IPS DF 4.7 (cell line): ENCODE results near the gene VPS9D1.

Source experiments
- DNase-seq: peaks from one replicate; pipeline ENCODE4 v3.0.0-alpha.2; 2013; ENCODE audit warnings: low spot score; ENCODE audit errors: extremely low read depth

The VPS9D1 gene

DNA sequence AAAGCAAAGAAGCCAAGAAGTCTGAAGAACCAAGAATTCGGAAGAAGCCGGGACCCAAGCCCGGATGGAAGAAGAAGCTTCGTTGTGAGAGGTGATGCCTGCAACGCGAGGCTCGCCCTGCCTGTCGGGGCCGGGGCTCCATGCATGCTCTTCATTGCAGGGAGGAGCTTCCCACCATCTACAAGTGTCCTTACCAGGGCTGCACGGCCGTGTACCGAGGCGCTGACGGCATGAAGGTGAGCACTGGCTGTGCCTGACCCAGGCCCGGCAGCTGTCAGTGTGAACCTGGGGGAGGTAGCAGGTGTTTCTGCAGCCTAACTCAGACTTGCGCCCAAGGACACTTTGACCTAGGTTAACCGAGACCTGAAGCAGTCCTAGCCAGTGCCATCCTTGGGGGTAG lies 12.6 kb upstream of the VPS9D1 start:
- DNase-seq: no peak

DNA sequence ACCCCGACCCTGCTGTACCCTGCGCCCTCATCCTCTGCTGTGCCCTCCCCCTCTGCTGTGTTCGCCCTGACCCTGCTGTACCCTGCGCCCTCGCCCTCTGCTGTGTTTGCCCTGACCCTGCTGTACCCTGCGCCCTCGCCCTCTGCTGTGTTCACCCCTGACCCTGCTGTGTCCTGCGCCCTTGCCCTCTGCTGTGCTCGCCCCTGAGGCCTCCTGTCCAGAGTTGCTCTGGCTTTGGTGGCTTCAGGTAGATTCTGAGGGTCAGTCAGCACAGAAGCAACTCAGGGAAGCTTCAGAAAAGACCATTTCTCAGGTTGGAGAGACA lies 12.2 kb upstream of the VPS9D1 start:
- DNase-seq: no peak

DNA sequence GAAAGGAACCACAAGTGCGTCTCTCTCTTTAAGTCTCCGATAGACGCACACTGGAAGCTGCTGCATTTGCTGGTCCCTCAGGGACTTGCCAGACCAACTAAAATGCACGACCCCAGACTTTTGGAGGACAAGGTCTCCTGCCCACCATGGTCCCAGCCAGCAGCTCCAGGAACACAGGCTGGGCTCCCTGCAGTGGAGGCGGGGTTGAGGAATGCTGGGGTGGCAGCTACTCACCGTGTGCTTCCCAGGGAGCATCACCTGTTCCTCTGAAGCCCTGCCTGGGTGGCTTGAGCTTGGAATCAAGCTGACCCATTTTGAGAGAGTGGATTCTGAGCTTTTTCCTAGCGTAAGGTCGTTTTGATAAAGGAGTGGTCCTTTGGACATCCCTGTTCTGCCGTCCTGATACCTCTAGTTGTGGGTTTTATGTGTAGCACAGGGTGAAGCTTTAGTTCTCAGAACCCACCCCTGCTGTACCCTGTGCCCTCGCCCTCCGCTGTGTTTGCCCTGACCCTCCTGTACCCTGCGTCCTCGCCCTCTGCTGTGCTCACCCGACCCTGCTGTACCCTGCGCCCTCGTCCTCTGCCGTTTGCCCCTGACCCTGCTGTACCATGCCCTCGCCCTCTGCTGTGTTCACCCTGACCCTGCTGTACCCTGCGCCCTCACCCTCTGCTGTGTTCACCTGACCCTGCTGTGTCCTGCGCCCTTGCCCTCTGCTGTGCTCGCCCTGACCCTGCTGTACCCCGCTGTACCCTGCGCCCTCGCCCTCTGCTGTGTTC lies 11.6 kb upstream of the VPS9D1 start:
- DNase-seq: no peak

DNA sequence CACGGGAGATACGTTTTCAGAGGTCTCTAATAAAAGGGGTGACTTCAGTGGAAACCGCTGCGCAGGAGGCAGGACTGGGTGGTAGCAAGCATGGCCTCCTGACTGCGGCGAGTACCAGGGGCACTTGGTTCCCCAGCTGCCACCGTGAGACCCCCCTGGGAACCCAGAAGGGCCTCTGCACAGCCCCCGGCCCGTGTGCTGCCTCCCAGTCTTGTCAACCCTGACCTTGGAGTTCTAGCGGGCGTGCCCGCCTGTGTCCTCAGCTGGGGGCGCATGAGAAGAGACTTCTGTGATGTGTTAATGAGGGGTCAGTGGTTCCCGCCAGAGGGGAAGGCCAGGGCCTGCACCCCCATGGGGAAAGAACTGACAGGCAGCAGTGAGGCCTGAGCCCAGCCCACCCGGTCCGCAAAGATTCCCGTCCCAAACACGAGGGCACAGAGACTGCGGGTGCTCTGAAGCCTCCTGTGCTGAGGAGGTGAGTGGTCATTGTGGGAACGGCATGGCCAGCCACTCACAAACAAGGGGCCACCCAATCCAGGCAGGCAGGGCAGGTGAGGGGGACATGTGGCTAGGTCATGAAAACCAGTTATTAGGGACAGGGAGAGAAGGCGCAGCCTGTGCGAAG lies 10.0 kb upstream of the VPS9D1 start:
- no peak for DNase-seq

DNA sequence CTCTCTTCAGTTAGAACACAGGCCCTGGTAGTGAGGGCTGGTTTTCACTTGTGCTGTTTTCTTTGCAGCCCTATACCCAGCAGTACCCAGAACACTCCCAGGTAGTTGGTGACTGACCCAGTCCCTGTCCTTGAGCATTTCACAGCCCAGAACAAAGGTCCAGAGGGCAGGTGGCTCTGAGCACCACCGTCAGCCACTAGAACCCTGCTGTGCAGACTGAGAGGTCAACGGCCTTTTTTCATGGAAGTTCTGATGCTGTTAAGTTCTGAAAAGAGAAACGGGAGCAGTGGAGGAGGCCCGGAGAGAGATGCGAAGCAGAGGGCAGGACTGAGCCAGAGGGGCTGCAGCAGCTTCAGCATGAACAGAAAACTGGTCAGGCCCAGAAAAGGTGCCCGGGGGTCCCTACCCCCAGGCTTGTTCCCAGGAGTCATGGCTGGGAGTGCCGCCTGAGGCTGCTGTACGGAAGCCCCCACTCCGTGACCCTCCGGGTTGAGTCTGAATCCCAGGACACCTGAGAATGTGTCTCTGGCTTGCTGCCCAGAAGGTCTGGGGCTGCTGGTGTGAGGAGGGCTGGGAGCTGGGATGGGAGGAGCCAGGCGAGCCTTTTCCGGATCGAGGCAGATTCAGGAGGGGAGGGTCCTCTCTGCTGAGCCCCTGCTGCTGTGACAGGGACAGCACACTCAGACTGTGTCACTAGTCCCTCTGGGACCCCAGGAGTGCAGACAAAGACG lies 9.3 kb upstream of the VPS9D1 start:
- no peak for DNase-seq

DNA sequence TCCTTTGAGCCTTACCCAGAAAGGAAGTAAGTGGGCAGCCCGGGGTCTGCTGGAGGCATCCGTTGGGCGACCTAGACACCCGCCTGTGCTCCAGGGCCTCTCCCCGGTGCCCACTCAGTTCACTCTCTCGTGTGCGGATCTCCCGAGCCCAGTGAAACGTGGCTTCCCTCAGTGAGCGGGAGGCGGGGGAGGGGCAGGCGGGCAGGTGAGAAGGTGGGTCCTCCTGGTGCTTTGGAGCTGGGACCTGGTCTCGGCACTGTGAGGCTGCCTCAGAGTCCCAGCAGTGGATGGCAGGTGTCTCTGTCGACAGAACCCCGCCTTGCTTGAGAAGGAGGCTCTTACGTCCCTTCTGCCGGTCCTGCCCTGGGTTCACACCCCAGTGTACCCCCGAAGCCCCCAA lies 8.6 kb upstream of the VPS9D1 start:
- no peak for DNase-seq

DNA sequence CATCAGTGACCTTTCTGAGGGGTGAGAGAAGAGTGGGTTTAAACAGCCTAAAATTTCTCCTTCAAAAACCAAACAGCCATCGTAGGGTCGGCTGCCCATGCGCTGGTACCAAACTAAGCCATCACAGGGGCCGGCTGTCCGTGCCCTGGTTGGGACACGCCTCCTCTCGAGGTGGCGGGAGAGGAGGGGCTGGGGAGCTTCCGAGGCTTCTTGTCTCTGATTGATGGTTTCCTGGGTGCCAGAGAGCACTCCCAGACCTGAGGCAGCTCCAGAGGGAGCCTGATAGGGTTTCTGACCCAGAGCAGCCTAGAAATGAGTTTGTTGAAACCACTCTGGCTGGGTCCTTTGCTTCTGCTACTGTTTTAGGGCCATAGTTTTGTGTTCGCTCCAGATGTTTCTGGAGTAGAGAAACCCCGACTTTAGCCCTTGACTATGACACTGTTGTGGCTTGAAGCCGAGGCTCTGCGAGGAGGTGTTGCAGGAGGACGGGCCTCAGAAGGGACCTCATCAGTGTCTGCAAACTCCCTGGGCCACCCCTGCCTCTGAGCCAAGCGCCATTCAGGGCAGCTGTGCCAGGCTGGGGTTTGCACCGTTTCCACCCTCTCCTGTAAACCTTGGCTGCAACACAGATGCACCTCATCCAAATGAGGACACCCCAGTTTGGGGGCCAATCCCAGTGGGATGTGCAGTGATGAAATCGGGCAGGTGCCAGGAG lies 6.9 kb upstream of the VPS9D1 start:
- no peak for DNase-seq

DNA sequence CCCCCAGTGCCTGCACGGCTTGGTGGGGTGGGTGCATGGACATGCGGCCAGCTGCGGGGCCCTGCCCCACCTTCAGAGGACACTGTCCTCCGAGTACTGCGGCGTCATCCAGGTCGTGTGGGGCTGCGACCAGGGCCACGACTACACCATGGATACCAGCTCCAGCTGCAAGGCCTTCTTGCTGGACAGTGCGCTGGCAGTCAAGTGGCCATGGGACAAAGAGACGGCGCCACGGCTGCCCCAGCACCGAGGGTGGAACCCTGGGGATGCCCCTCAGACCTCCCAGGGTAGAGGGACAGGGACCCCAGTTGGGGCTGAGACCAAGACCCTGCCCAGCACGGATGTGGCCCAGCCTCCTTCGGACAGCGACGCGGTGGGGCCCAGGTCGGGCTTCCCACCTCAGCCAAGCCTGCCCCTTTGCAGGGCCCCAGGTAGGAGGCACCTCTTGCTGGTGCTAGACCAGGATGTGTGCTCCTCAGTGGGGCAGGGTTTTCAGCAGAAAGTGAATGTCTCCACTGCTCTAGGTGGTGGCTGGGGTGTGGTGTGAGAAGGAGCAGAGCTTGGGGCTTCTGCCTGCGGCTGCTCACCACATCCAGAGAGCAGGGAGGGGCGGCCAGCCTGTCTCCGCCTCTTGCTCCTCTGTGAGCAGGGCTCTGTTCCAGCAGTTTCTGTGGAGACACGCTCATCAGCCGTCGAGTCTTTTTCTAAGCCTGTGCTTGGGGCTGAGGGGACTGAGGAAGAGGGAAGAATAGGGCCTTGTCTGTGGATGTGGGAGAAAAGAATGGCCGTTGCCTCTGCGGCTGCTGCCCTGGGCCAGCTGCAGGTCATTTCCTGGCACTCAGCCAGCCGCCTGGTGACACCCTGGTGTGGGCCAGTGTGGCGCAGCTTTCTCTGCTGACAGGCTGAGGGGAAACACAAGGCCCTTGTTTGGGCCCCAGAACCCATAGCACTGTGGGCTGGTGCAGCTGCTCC lies 2.9 kb upstream of the VPS9D1 start:
- DNase-seq: no peak

DNA sequence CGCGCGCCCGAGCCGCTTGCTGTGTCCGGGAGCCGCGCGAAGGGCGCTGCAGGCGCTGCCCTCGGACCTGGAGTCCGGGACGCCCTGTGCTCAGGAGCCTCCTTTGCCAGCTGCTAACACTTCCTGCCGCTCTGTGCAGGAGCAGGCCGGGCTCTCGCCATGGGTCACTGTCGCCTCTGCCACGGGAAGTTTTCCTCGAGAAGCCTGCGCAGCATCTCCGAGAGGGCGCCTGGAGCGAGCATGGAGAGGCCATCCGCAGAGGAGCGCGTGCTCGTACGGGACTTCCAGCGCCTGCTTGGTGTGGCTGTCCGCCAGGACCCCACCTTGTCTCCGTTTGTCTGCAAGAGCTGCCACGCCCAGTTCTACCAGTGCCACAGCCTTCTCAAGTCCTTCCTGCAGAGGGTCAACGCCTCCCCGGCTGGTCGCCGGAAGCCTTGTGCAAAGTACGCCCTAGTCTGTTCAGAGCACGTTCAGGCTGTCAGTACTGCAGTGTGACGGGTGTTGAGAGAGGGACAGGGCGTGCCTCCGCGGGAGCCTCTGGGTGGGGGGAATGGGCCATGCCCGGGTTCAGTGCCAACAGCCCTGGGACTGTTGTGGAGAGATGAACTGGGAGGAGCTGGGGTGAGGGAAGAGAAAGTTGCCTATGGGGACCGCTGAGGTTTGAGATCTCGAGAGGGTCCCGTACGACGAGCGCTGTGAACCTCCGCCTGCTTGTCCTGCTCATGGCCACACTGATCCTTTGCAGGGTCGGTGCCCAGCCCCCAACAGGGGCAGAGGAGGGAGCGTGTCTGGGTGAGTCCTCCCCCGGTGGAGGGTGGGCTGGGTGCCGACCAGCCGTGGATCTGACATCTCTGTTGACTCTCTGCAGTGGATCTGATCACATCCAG lies 1.9 kb upstream of the VPS9D1 start:
- DNase-seq: no peak

DNA sequence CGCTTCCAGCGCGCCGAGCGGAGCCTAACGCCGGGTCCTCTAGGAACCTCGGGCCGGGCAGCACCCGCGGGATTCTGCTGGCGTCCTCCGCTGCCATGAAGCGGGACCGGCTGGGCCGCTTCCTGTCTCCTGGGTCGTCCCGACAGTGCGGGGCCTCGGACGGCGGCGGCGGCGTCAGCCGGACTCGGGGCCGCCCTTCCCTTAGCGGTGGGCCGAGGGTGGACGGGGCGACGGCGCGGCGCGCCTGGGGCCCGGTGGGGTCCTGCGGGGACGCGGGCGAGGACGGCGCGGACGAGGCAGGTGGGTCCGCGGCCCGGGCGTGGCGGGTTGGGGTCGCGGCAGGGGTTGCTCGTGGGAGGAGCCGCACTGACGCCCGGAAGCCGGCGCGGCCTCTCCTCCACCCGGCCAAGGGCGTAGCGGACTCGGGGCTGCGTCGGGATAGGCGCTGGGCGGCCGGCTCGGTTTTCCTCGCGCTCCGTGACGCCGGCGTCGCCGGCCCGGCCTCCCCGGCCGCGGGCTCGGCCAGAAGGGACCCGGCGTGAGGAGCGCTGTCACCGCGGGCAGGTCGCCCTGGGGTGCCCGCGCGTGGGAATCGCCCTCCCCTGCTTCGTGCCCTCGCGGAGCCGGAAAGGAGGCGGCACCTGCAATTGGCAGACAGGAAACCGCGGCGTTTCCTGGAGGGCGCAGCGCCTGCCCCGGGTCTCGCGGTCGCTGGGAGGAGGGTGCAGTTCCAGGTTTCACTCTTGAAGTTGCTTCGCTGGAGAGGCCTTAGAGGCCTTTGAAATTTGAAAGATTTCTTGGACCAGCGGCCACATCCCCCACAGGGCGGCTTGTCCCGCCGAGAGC lies 1.1 kb upstream of the VPS9D1 start:
- DNase-seq: no peak

DNA sequence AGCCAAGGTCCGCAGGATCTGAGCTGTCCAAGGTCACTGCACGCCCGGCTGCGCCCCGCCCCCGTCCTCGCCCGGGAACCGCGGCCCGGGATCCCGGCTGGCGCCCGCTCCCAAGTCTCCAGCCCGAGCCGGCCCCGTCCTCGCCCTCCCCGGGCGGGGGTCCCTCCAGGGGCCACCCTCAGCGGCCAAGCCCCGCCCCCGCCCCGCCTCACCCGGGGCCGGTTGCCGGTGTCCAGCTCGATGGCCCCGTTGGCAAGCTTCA lies 216 bp downstream of the VPS9D1 start:
- DNase-seq: no peak

DNA sequence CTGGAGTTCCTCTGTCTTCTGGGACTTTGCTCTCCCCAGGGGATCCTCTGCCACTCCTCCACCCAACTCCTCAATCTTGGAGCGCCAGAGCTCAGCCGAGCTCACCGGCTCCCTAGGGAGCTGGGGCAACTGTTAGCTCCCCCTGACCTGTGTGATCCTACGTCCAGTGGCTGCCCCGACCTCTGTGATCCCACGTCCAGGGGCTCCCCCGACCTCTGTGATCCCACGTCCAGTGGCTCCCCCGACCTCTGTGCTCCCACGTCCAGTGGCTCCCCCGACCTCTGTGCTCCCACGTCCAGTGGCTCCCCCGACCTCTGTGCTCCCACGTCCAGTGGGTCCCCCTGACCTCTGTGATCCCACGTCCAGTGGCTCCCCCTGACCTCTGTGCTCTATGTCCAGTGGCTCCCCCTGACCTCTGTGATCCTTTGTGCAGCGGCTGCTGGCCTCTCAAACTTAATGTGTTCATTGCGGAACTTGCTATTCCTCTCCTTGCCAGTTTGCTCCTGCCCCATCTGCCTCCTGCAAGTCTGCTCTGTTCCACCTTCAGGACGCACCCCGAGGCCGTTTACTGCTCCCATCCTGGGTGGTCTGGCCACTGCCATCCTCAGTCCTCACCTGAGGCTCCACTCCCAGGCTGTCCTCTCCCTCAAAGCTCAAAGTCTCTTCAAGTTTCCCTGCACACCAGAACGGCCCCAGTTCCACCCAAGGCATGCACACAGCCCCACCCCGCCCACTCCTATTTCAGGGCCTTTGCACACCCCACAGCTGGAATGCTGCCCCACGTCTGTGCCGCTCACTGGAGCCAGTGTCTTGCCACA lies 2.8 kb downstream of the VPS9D1 start:
- DNase-seq: no peak

DNA sequence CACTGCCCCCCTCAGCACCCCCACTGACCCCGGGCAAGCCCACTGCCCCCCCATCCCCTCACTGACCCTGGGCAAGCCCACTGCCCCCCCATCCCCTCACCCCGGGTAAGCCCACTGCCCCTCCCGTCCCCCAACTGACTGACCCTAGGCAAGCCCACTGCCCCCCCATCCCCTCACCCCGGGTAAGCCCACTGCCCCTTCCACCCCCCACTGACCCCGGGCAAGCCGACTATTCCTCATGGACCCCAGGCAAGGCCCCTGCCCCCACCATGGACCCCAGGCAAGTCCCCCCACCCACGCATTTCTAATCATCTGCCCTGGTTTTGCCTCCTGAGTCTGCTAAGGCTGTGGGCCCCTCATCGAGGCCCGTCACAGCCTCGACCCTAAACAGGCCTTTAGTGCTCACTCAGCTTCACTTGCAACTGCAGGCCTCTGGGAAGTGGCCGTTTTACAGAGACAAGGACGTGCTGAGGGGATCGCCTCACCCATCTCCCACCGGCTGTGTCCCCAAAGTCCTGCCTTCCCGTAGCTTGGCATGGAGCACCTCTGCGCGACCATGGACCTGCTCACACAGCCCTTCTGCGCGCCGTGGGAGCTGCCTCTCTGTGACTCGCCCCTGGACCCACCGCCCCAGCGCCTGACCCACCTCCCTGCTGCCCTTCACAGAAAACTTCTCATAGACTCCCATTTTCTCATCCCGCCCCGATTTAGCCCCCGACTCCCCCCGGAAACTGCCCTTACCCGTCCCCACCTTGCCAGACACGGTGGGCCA lies 3.6 kb downstream of the VPS9D1 start:
- no peak for DNase-seq

DNA sequence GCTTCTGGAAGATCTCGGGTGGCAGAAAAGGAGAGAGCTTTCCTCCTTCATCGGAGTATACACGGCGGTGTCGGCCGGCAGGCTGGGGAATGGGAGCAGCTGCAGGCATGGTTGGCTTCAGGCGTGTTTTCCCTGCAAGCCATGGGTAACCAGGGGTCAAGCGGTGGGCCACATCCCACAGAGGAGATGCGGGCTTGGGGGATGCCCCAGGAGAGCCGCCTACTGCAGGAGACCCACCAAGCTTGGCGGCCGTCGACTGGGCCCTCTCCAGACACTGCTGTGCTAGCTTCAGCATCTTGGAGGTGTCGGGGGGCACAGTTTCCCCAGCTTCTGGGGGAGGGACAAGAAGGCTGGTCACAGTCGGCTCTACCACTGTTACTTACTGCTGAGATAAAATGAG lies 4.2 kb downstream of the VPS9D1 start:
- DNase-seq: no peak

DNA sequence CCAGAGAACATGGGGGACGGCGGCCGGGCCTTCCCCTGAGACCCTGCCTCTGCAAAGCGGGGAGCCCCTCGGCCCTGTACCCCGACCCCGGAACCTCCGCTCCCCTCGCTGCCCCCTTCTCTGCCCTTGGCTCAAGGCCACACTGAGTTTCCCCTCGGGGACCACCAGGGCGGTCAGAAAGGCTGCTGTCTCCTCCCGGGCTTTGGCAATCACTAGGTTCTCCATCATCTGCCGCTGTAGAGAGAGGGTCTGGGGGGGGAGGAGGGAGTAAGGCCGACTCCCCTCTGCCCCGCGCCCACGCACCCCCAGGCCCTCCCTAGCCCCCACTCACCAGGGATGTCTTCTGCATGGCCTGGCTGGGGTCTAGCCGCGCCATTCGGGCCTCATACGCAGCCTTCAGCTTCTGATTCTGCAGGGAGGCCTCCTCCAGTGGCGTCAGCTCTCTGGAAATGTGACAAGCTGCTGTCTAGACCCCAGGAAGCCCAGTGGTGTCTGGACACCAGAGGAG lies 8.4 kb downstream of the VPS9D1 start:
- no peak for DNase-seq

DNA sequence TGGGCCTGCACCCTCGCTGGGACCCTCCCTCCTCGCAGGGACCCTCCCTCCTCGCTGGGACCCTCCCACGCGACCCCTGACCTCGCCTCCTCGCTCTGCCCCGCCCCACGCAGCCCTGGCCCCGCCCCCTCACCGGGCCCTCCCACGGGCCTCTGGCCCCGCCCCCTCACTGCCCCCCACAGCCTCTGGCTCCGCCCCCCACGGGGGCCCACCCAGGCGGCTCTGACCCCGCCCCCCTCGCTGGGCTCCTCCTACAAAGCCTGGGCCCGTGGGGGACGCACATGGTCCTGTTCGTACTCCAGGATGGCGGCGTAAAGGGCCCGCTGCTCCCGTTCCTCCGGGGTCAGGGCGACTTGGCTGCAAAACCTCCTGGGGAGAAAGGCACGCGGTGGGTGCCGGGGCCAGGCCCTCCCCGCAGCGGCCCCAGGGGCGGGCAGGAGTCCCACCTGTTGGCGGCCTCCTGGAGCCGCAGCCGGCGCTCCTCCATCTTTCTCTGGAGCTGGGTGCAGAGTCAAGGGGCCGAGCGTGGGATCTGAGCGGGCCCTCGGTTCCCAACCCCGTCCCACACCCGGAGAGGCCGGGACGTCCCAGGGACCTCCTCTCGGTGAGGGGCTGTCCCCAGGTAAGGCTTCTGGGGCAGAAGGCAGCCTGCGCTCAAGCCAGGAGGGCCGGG lies 9.0 kb downstream of the VPS9D1 start:
- no peak for DNase-seq
